DOHH2 (cell line): ENCODE measurements around the gene AVPR2.

Experiments
- H3F3A ChIP-seq: fragments of 200-600 bp; sonication (generic), shearing (Covaris generic); 2 replicates; pipeline ENCODE4 v1.6.0; 2016; ENCODE audit warnings: antibody characterized with exemption, mild to moderate bottlenecking; ENCODE audit not compliant: control insufficient read depth, insufficient read depth
- H3K27ac ChIP-seq: fragments of 200-600 bp; sonication (generic); 2 replicates; pipeline ENCODE4 v1.5.1; 2014; ENCODE audit warnings: low read depth, mild to moderate bottlenecking, low read length, moderate library complexity
- H3K27me3 ChIP-seq: fragments of 200-600 bp; sonication (generic); 2 replicates; pipeline ENCODE4 v1.6.1; 2014; ENCODE audit warnings: mild to moderate bottlenecking, low read length, mixed read lengths; ENCODE audit not compliant: control insufficient read depth
- H3K36me3 ChIP-seq: fragments of 200-600 bp; sonication (generic); 2 replicates; pipeline ENCODE4 v1.6.1; 2014; ENCODE audit warnings: mild to moderate bottlenecking, low read length, moderate library complexity, mixed read lengths; ENCODE audit not compliant: control insufficient read depth
- H3K4me1 ChIP-seq: fragments of 200-600 bp; sonication (generic); 2 replicates; pipeline ENCODE4 v1.6.1; 2014; ENCODE audit warnings: mild to moderate bottlenecking, low read length, mixed read lengths; ENCODE audit not compliant: control insufficient read depth
- H3K4me2 ChIP-seq: fragments of 200-600 bp; sonication (generic); 2 replicates; pipeline ENCODE4 v1.6.0; 2014; ENCODE audit warnings: mild to moderate bottlenecking, low read length, moderate library complexity
- H3K4me3 ChIP-seq: fragments of 200-600 bp; sonication (generic); 2 replicates; pipeline ENCODE4 v1.5.1; 2014; ENCODE audit warnings: mild to moderate bottlenecking, low read length, mixed read lengths
- H3K79me2 ChIP-seq: fragments of 200-600 bp; sonication (generic); 2 replicates; pipeline ENCODE4 v1.6.1; 2014; ENCODE audit warnings: mild to moderate bottlenecking, low read length, mixed read lengths; ENCODE audit not compliant: control insufficient read depth
- H3K9me2 ChIP-seq: fragments of 200-600 bp; sonication (generic); replicated peaks from 2 replicates; pipeline ENCODE4 v1.6.1; 2014; ENCODE audit warnings: mild to moderate bottlenecking, low read length, mixed read lengths; ENCODE audit not compliant: control insufficient read depth
- H3K9me3 ChIP-seq: fragments of 200-600 bp; sonication (generic); 2 replicates; pipeline ENCODE4 v1.6.1; 2014; ENCODE audit warnings: antibody characterized with exemption, low read length, mixed read lengths; ENCODE audit not compliant: control insufficient read depth, insufficient read depth
- H4K20me1 ChIP-seq: fragments of 200-600 bp; sonication (generic); 2 replicates; pipeline ENCODE4 v1.6.0; 2014; ENCODE audit warnings: low read depth, mild to moderate bottlenecking, antibody characterized with exemption, low read length, moderate library complexity; ENCODE audit not compliant: control insufficient read depth, insufficient read depth
- EZH2phosphoT487 ChIP-seq: fragments of 200-600 bp; sonication (generic); IDR thresholded peaks from 2 replicates; pipeline ENCODE4 v1.6.1; 2017; ENCODE audit warnings: borderline replicate concordance, mild to moderate bottlenecking, antibody characterized with exemption, low read length, moderate library complexity, mixed read lengths
- TF ChIP-seq, protein P1 (sequence below): fragments of 200-600 bp; sonication (generic); IDR thresholded peaks from one replicate; pipeline ENCODE4 v1.5.1; 2014; ENCODE audit warnings: antibody characterized with exemption, mild to moderate bottlenecking, low read depth, low read length; ENCODE audit not compliant: poor library complexity, severe bottlenecking

AVPR2 gene

DNA sequence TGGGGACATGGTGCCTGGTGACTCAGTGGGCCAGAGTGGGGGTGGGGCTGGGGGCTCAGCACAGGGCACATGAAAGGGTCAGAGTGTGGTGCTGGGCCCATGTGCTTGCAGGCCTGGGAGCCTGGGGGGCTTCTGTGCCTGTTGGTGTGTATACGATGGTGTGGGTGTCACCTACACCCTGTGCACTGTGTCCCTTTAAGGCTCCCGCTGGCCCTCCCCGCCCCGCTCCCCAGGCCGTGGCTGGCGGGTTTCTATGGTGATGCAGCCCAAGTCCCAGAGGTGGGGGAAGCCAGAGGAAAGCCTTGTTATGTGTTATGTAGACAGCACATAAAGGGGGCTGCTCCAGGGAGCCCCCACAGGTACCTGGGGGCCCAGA lies 24.0 kb upstream of the AVPR2 start:
- Histone ChIP-seq H3K9me3 (no peaks in the 10 kb centered on the region), H3K4me2 (no peak overlapping the region), H3K27me3 (peaks cover 18% of the 10 kb centered on the region), H3K9me2 (no peaks in the 10 kb centered on the region), H4K20me1 (no peaks in the 10 kb centered on the region), H3K79me2 (no peaks in the 10 kb centered on the region), H3K27ac (no peak overlapping the region), H3K4me3 (no peak overlapping the region), H3K4me1 (no peaks in the 10 kb centered on the region), H3F3A (no peaks in the 10 kb centered on the region), H3K36me3 (no peaks in the 10 kb centered on the region)
- TF ChIP-seq, protein P1, sequence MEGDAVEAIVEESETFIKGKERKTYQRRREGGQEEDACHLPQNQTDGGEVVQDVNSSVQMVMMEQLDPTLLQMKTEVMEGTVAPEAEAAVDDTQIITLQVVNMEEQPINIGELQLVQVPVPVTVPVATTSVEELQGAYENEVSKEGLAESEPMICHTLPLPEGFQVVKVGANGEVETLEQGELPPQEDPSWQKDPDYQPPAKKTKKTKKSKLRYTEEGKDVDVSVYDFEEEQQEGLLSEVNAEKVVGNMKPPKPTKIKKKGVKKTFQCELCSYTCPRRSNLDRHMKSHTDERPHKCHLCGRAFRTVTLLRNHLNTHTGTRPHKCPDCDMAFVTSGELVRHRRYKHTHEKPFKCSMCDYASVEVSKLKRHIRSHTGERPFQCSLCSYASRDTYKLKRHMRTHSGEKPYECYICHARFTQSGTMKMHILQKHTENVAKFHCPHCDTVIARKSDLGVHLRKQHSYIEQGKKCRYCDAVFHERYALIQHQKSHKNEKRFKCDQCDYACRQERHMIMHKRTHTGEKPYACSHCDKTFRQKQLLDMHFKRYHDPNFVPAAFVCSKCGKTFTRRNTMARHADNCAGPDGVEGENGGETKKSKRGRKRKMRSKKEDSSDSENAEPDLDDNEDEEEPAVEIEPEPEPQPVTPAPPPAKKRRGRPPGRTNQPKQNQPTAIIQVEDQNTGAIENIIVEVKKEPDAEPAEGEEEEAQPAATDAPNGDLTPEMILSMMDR, result no peak
- TF ChIP-seq EZH2phosphoT487, result no peak

- H3K9me2 ChIP-seq, result no peaks in the 10 kb centered on the region
- H3K4me1 ChIP-seq, result no peaks in the 10 kb centered on the region
Measured at GRCh38 chrX:153881281-153881680, 23.2 kb upstream of the AVPR2 start.

GRCh38 chrX:153882086-153882498 lies 22.4 kb upstream of the AVPR2 start:
- H3K4me1 ChIP-seq, result no peaks in the 10 kb centered on the region
- no peak overlapping the region for H3K4me2 ChIP-seq
- no peak overlapping the region for H3K27ac ChIP-seq

More at GRCh38 chrX:153881281-153881680, 23.2 kb upstream of the AVPR2 start:
- H3K4me3 ChIP-seq, result no peak overlapping the region
- H3K79me2 ChIP-seq, result no peaks in the 10 kb centered on the region
- no peak for TF ChIP-seq EZH2phosphoT487
- TF ChIP-seq, protein P1, result no peak
- no peaks in the 10 kb centered on the region for H4K20me1 ChIP-seq
- no peaks in the 10 kb centered on the region for H3K9me3 ChIP-seq
- H3F3A ChIP-seq, result no peaks in the 10 kb centered on the region
- no peak overlapping the region for H3K27ac ChIP-seq
- H3K36me3 ChIP-seq, result no peaks in the 10 kb centered on the region
- peaks cover 22% of the 10 kb centered on the region for H3K27me3 ChIP-seq
- no peak overlapping the region for H3K4me2 ChIP-seq

More at GRCh38 chrX:153882086-153882498, 22.4 kb upstream of the AVPR2 start:
- Histone ChIP-seq H4K20me1 (no peaks in the 10 kb centered on the region), H3K36me3 (no peaks in the 10 kb centered on the region), H3K4me3 (no peak overlapping the region), H3K79me2 (no peaks in the 10 kb centered on the region), H3K9me3 (no peaks in the 10 kb centered on the region), H3K27me3 (peaks cover 30% of the 10 kb centered on the region), H3F3A (no peaks in the 10 kb centered on the region), H3K9me2 (no peaks in the 10 kb centered on the region)
- TF ChIP-seq EZH2phosphoT487, result no peak
- TF ChIP-seq, protein P1, result no peak
